ENCODE results near the gene KCNE1.
"Not testable (repeated sequence)": the region's sequence is repeated elsewhere in the genome, so short reads cannot be mapped to it uniquely, and the experiment has no call there.

GRCh38 chr21:34417448-34418077 is 94.4 kb downstream of the KCNE1 start:
- not testable (repeated sequence) for TF ChIP-seq CTCF (IDR thresholded peaks at IDR 0.05; ENCODE audit: low read depth, low read length); POLR2A (IDR thresholded peaks at IDR 0.05; ENCODE audit: extremely low read depth, insufficient read length); MAX (IDR thresholded peaks at IDR 0.05; ENCODE audit: low read depth, low read length)

All from NB4 (cell line).